Fibroblast of the aortic adventitia (primary cell): ENCODE data around the gene EXOC6. TPM values are rescaled to one million over a fixed set of nuclear protein-coding genes. Genes with fewer than 3 reads are reported as not detected.
"Not testable (repeated sequence)": the region's sequence is repeated elsewhere in the genome, so short reads cannot be mapped to it uniquely, and the experiment has no call there.

Experiments used
- DNase-seq: peaks from one replicate; pipeline ENCODE4 v3.0.0-alpha.2; 2010; ENCODE audit warnings: low read depth
- H3K4me3 ChIP-seq: 2 replicates; pipeline ENCODE4 v1.5.1; 2011; ENCODE audit warnings: low read depth, mild to moderate bottlenecking, control low read depth, low read length, moderate library complexity
- total RNA-seq: library from RNA; depleted of rRNA; stranded (reverse); fragments of >200 nt; gene quantifications from 2 replicates; pipeline ENCODE4 v1.2.3, GENCODE V29; 2012; ENCODE audit warnings: low replicate concordance
- TF ChIP-seq, protein P1 (sequence below): IDR thresholded peaks from 2 replicates; pipeline ENCODE4 v1.5.1; 2011; ENCODE audit warnings: mild to moderate bottlenecking, low read length, control low read depth, inconsistent platforms; ENCODE audit not compliant: insufficient read depth

Gene EXOC6
- total RNA-seq, 1 donor, result 16.5 TPM

DNA sequence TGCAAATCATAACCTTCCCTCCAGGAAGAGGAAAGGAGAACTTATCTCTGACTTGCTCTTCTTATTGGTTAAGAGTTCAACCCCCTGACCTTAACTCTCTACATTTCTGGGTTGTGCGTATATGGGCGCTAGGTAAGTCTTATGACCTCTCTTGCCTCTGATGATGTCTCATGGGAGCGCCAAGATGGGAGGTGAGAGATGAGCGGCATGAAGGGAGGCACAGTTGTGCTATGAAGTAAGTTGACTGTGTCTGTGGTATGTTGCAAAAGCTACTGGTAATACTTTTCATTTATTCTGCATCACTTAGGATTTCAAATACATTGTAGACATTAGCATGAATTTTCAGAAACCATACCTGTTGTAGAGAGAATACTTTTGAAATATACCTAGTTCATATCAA lies 59.0 kb downstream of the EXOC6 start:
- no peak overlapping the region for H3K4me3 ChIP-seq
- TF ChIP-seq, protein P1, sequence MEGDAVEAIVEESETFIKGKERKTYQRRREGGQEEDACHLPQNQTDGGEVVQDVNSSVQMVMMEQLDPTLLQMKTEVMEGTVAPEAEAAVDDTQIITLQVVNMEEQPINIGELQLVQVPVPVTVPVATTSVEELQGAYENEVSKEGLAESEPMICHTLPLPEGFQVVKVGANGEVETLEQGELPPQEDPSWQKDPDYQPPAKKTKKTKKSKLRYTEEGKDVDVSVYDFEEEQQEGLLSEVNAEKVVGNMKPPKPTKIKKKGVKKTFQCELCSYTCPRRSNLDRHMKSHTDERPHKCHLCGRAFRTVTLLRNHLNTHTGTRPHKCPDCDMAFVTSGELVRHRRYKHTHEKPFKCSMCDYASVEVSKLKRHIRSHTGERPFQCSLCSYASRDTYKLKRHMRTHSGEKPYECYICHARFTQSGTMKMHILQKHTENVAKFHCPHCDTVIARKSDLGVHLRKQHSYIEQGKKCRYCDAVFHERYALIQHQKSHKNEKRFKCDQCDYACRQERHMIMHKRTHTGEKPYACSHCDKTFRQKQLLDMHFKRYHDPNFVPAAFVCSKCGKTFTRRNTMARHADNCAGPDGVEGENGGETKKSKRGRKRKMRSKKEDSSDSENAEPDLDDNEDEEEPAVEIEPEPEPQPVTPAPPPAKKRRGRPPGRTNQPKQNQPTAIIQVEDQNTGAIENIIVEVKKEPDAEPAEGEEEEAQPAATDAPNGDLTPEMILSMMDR, result no peak
- DNase-seq, result no peak

DNA sequence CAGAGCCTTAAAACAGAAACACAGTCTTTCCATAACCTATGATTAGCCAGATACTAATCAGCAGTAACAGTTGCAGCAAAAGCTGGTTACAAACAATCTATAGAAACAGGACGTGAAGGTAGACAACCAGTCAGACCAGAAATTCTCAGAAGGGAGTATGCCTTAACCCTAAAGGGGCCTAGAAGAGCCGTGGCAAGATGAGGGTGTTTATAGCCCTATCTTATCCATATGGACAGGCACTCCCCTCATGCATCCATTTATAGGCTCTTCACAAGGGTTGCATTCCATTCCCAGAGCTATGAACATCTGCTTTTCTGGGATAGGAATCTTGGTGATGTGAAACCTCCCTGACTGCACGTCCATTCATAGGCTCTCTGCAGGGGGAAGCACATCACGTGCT lies 64.3 kb downstream of the EXOC6 start:
- not testable (repeated sequence) for H3K4me3 ChIP-seq, DNase-seq

DNA sequence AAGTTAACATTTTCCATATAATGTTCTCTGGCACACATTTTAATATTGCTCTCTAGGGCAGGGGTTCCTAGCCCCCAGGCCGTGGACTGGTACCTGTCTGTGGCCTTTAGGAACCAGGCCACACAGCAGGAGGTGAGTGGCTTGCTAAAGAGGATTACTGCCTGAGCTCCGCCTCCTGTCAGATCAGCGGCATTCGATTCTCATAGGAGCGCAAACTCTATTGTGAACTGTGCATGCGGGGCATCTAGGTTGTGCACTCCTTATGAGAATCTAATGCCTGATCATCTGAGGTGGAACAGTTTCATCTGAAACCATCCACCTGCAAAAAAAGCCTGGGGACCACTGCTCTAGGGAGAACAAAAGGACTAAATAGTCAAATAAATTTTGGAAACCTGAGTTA lies 65.7 kb downstream of the EXOC6 start:
- no peak overlapping the region for H3K4me3 ChIP-seq
- TF ChIP-seq, protein P1, result no peak
- DNase-seq, result no peak

DNA sequence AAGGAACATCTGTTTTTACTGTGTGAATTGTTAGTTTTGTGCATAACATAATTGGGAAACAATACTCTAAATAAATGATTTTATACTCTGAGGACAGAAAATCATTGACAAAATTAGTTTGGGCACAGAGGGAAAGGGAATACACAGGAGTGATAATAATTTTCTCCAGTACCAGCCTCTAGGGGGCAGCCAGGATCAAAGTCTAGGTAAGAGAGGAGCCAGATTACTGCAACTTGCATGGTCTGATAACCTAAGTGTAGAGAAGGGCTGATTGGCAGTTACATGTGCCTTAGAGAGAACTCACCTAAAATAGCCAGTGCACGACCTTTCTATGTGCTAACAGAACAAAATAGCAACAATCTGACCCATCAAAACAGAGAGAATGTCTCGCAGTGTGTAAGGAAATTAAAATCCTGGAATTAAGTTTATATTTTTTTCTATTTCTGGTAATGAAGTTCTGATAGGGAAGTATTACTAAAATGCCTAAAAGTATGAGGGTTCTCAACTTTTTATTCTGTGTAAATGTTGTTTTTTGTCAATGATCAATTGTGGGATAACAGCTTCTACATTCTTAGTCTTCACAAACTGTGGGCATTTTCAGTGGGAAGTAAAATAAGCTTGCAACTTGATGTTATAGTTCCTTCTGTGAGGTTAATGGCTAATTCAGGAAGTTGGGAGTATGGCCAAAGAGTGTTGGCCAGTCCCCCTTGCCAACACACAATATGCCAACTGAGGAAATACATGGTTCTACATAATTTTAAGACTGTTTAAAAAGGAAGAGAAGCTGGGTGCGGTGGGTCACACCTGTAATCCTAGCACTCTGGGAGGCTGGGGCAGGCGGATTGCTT lies 66.4 kb downstream of the EXOC6 start:
- TF ChIP-seq, protein P1, result peak; percentile 81
- no peak overlapping the region for H3K4me3 ChIP-seq
- peak; percentile 57 for DNase-seq

DNA sequence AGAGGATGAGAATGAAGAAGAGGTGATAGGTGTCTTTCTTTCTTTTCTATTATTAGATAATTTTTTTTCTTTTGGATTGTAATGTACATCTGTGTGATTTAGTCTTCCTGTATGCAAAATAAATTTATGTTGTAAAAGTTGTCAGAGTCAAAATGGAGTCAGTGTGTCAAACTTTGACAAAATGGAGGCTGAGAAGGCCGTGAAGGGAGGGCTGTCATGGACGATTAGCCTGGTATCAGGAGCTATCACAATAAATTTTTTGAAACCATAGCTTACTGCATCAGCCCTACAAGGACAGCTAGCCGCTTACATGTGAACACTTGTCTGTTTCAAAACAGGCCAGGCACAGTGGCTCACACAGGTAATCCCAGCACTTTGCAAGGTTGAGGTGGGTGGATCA lies 67.6 kb downstream of the EXOC6 start:
- no peak overlapping the region for H3K4me3 ChIP-seq
- DNase-seq, result no peak
- TF ChIP-seq, protein P1, result no peak

DNA sequence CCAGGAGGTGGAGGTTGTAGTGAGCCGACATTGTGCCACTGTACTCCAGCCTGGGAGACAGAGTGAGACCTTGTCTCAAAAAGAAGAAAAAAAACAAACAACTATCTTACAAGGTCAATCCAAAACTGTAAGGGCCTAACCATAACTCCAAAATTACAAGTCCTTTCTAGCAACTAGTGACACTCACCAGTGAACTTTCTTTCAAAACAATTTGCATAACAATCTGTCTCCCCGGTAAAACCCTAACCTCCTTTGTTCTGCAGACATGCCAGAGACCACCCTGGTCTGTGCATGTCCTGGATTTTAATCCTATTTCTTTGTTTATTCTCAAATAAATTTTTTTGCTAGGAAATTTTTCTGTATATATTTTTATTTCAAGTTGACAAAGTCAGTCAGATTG lies 68.1 kb downstream of the EXOC6 start:
- DNase-seq, result no peak
- TF ChIP-seq, protein P1, result no peak
- H3K4me3 ChIP-seq, result no peak overlapping the region

DNA sequence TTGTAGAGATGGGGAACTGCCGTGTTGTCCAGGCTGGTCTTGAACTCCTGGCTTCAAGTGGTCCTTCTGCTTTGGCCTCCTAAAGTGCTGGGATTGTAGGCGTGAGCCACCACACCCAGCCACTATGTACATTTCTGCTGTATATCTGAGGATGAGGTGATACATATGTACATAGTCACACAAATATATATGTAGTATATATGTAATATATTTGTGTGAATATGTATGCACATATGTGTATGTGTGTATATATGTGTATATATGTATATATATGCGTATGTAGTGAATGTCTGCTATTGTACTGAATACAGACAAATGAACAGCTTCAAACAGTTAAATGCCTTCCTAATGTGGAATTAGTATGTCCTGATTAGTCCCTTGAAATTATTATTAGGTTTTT lies 70.3 kb downstream of the EXOC6 start:
- TF ChIP-seq, protein P1, result no peak
- H3K4me3 ChIP-seq, result no peak overlapping the region
- DNase-seq, result no peak
